Stimulated activated CD4-positive, alpha-beta T cell treated with anti-CD3 and anti-CD28 coated beads, TNF-alpha, amount 100 ng/mL, for 24 hours (primary cell): Measurements from ENCODE around the gene RHO.

Experiments used
- DNase-seq, 3 experiments: peaks; one replicate each; pipeline ENCODE4 v3.0.0-alpha.2; 2020; ENCODE audit warnings: low read depth in 3 of 3

RHO gene

DNA sequence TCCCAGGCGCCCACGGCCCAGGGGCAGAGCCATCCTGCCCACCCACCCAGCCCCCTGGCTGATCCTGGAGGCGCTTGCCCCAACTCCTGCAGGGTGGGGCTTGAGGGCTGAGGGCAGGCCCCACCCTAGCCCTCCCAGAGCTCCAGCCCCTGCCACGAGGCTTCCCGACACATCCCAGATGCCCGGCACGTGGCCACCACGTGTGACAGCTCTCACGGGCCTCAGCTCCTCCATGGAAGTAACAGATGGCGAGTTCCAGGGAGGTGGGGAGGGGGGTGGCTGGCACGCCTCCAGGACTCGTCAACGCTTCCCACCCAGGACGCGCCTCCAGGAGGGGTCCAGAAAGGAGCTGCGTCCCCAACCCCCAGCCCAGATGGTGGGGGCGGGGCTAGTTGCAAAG lies 48.9 kb downstream of the RHO start:
- no peak for DNase-seq

GRCh38 chr3:129577925-129578786 lies 49.7 kb downstream of the RHO start:
- DNase-seq = no peak

DNA sequence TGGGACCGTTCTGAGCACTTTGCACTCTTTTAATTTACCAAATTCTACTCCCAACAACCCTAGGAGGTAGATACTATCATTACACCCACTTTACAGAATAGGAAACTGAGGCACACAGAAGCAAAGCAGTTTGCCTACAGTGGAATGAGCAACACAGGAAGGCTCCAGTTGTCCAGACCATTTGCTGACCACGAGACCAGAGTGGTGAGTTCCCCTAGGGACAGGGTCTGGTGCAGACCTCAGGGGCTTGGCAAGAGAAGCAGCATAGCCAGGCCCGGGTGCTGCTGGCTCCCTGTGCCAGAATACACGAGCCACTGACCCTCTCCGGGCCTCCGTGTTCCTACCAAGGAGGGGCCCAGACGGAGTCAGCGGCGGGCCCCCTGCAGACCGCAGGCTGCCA lies 51.6 kb downstream of the RHO start:
- no peak for DNase-seq

- no peak for DNase-seq
These were observed 53.2 kb downstream of the RHO start for GRCh38 chr3:129581623-129582022.

- no peak for DNase-seq
These were observed 54.4 kb downstream of the RHO start for GRCh38 chr3:129582799-129583198.

DNA sequence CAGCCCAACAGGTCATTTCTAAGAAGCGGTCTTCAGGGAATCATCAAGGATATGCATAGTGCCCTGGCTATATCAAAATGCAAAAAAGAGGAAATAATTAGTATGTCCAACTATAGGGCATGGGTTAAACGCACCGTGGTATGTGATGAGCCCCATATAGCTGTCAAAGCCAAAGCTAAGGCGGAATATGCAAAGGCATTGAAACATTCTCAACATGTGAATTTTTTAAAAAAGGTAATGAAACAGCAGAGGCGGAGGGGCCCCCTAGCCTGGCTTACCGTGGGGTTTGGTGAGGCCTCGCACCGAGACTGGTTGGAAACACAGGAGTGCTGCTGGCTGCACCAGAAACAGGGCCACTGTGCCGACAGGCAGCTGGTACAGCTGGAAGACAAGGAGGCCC lies 54.9 kb downstream of the RHO start:
- no peak for DNase-seq

DNA sequence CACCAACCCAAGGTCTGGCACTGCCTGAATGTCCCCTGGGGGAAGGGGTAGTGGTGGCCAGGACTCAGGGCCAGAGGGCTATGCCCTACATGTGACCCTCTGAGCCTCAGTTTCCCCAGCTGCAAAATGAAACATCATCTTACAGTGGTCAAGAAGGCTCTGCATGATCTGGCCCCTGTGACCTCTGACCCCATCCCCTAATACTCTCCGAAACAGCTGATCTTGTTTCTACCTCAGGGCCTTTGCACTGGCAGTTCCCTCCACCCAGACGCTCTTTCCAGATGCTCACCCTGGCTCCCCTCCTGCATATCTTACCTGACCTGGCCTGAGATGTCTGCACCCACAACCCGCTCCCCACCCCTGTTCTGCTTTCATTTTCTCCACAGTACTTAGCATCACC lies 56.2 kb downstream of the RHO start:
- DNase-seq = no peak
